Cardiac fibroblast (primary cell): ENCODE measurements around the gene CCDC171.
A peak's percentile ranks its signal among the peaks of the same experiment; 100 is the strongest.

ENCODE experiments used
- DNase-seq, 2 donors: peaks; one replicate each; pipeline versions ENCODE4 v3.0.0 to v3.0.0-alpha.2; 2010; ENCODE audit warnings: low read depth in 2 of 2
- H3K4me3 ChIP-seq, 2 donors: replicated peaks in 1 of 2; 1 replicate in 1 of 2; 2 replicates in 1 of 2; pipeline ENCODE4 v1.5.1; 2011; ENCODE audit warnings: low read depth in 2 of 2, low read length in 2 of 2, mild to moderate bottlenecking in 2 of 2, moderate library complexity in 1 of 2
- CTCF ChIP-seq: IDR thresholded peaks from one replicate; pipeline ENCODE4 v1.5.1; 2011; ENCODE audit warnings: low read depth, mild to moderate bottlenecking, low read length, inconsistent platforms

CCDC171 gene

GRCh38 chr9:15606643-15607472 lies 54.0 kb downstream of the CCDC171 start:
- no peak overlapping the region for H3K4me3 ChIP-seq
- peak; percentile 59 to 63 for DNase-seq

DNA sequence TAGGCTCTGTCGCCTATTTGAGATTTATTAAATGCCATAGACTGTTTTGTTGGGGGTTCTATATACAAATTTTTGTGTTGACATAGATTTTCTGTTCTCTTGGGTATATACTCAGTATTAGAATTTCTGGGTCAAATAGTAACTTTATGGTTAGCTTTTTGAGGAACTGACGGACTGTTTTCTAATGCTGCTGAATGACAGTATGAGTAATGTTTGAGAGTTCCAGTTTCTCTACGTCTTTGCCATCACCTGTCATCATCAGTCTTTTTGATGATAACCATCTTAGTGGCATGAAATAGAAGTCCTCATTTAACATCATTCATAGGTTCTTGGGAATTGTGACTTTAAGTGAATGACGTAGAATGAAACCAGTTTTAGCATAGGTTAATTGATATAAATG lies 60.1 kb downstream of the CCDC171 start:
- no peak for DNase-seq
- no peak overlapping the region for H3K4me3 ChIP-seq
- TF ChIP-seq CTCF = no peak

More at GRCh38 chr9:15606643-15607472, 54.0 kb downstream of the CCDC171 start:
- peak; percentile 43 for TF ChIP-seq CTCF

DNA sequence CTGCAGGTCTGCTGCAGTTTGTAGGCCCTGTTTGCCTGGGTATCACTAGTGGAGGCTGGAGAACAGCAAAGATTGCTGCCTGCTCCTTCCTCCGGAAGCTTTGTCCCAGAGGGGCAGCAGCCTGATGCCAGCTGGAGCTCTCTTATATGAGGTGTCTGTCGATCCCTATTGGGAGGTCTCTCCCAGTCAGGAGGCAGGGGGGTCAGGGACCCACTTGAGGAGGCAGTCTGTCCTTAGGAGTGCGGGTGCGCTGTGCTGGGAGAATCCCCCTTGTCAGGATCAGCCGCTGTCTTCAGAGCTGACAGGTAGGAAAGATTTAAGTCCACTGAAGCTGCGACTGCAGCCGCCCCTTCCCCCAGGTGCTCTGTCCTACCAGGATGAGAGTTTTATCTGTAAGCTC lies 64.9 kb downstream of the CCDC171 start:
- TF ChIP-seq CTCF = no peak
- no peak for DNase-seq
- H3K4me3 ChIP-seq = no peak overlapping the region

GRCh38 chr9:15618540-15619331 lies 65.9 kb downstream of the CCDC171 start:
- no peak overlapping the region for H3K4me3 ChIP-seq
- TF ChIP-seq CTCF = no peak
- DNase-seq = no peak

- TF ChIP-seq CTCF = peak; percentile 34
- DNase-seq = peak; percentile 38 to 45
Observed at GRCh38 chr9:15622318-15622971, 69.6 kb downstream of the CCDC171 start.

DNA sequence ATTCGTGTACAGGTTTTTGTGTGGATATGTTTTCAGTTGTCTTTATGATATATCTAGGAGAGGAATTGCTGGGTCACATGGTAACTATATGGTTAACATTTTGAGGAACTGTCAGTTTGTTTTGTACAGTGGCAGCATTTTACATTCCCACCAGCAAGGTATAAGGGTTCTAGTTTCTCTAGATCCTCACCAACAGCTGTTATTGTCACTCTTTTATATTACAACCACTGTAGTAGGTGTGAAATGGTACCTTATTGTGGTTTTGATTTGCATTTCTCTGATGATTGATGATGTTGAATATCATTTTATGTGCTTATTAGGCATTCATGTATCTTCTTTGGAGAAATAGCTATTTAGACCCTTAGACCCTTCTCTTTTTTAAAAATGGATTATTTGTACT lies 82.9 kb downstream of the CCDC171 start:
- no peak for TF ChIP-seq CTCF
- no peak overlapping the region for H3K4me3 ChIP-seq
- no peak for DNase-seq

More at GRCh38 chr9:15622318-15622971, 69.6 kb downstream of the CCDC171 start:
- no peak overlapping the region for H3K4me3 ChIP-seq
